OCI-LY7 (cell line): ENCODE data around the gene FAM78B.

Source experiments
- CTCF ChIP-seq: fragments of 200-600 bp; sonication (generic); conservative IDR thresholded peaks from 2 replicates; pipeline ENCODE4 v1.5.1; 2014; ENCODE audit warnings: mild to moderate bottlenecking, antibody characterized with exemption, low read length, moderate library complexity, mixed read lengths
- EZH2phosphoT487 ChIP-seq: fragments of 200-600 bp; sonication (generic); IDR thresholded peaks from 2 replicates; pipeline ENCODE4 v1.6.1; 2018; ENCODE audit warnings: low read depth, borderline replicate concordance, mild to moderate bottlenecking, mixed run types, antibody characterized with exemption, low read length, moderate library complexity, mixed read lengths

- TF ChIP-seq CTCF: no peak
- TF ChIP-seq EZH2phosphoT487: no peak
Observed at GRCh38 chr1:166136222-166136621, 30.6 kb downstream of the FAM78B start.
